ENCODE results near the gene MMEL1.

- TF ChIP-seq CTCF (conservative IDR thresholded peaks at IDR 0.05; ENCODE audit: low read depth, low read length) = no peak
- TF ChIP-seq EZH2 (IDR thresholded peaks at IDR 0.05; ENCODE audit: low read length, unreplicated experiment) = no peak
- no peak for TF ChIP-seq EZH2phosphoT487 (IDR thresholded peaks at IDR 0.05; ENCODE audit: borderline replicate concordance, low read length)
Measured at GRCh38 chr1:2585318-2586092, 47.3 kb downstream of the MMEL1 start.
